PC-9 (cell line): ENCODE data around the gene NCK2.

Experiments
- EZH2 ChIP-seq: fragments of 200-600 bp; sonication (generic); IDR thresholded peaks from 2 replicates; pipeline ENCODE4 v1.8.0; 2017; ENCODE audit warnings: antibody characterized with exemption, low read depth
- TF ChIP-seq, protein P1 (sequence below): fragments of 200-600 bp; sonication (generic); conservative IDR thresholded peaks from 2 replicates; pipeline ENCODE4 v1.6.1; 2017; ENCODE audit warnings: mixed run types, antibody characterized with exemption, mild to moderate bottlenecking, moderate library complexity

DNA sequence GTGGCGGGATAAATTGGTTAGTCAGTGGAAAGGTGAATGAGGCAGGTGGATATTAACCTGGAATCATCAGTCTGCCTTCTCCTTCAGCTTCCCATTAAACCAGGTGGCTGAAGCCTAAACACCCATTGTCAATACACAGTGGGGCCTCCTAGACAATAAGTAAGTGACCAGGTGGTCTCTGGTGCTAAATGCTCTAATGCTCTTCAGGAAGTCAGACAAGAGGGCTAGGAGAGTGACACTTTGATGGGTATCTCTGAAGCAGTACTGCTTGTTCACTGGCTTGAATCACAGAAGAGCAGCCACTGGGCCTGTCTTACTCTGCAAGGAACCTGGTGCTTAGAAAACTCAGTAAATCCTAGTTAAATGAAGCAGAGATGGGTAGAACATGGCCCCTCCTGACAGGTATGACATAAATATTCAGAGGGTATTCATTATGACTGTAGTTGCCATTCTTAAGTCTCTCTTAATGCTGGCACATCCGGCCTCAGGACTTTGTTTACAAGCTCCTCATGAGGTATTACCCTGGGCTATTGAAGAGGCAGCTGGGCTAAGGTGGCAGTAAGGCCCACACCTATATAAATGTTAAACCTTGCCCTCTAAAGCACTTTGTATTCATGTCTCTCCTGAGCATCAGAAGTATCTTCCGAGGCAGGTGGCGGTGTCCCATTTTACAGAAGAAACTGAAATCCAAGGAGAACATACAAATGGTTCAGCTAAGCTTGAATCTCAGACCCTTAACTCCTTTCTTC lies 104.9 kb downstream of the NCK2 start:
- TF ChIP-seq, protein P1, sequence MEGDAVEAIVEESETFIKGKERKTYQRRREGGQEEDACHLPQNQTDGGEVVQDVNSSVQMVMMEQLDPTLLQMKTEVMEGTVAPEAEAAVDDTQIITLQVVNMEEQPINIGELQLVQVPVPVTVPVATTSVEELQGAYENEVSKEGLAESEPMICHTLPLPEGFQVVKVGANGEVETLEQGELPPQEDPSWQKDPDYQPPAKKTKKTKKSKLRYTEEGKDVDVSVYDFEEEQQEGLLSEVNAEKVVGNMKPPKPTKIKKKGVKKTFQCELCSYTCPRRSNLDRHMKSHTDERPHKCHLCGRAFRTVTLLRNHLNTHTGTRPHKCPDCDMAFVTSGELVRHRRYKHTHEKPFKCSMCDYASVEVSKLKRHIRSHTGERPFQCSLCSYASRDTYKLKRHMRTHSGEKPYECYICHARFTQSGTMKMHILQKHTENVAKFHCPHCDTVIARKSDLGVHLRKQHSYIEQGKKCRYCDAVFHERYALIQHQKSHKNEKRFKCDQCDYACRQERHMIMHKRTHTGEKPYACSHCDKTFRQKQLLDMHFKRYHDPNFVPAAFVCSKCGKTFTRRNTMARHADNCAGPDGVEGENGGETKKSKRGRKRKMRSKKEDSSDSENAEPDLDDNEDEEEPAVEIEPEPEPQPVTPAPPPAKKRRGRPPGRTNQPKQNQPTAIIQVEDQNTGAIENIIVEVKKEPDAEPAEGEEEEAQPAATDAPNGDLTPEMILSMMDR, result no peak
- TF ChIP-seq EZH2, result no peak
